Upper lobe of right lung (tissue), 1 donor: Measurements from ENCODE around the gene POMGNT1. TPM values are rescaled to one million over a fixed set of nuclear protein-coding genes. Genes with fewer than 3 reads are reported as not detected.
A peak's percentile ranks its signal among the peaks of the same experiment; 100 is the strongest.
"Not testable (repeated sequence)": the region's sequence is repeated elsewhere in the genome, so short reads cannot be mapped to it uniquely, and the experiment has no call there.

Experiments used
- ATAC-seq: fragments of 200-7000 bp; cut with Tn5 transposase; one replicate; pipeline ENCODE4 v1.9.1; 2020; ENCODE audit warnings: mild to moderate bottlenecking, moderate library complexity
- DNase-seq: peaks from one replicate; pipeline ENCODE4 v3.0.0-alpha.2; 2020
- H3K27ac ChIP-seq: fragments of 200-600 bp; one replicate; pipeline ENCODE4 v1.8.0; 2022
- H3K27me3 ChIP-seq: fragments of 200-600 bp; one replicate; pipeline ENCODE4 v1.8.0; 2022; ENCODE audit warnings: mild to moderate bottlenecking
- H3K36me3 ChIP-seq: fragments of 200-600 bp; one replicate; pipeline ENCODE4 v1.8.0; 2022
- H3K4me1 ChIP-seq: fragments of 200-600 bp; one replicate; pipeline ENCODE4 v1.8.0; 2022
- H3K4me3 ChIP-seq: fragments of 200-600 bp; one replicate; pipeline ENCODE4 v1.8.0; 2022; ENCODE audit warnings: mild to moderate bottlenecking
- H3K9me3 ChIP-seq: fragments of 200-600 bp; one replicate; pipeline ENCODE4 v1.8.0; 2022
- CTCF ChIP-seq: fragments of 200-600 bp; IDR thresholded peaks from one replicate; pipeline ENCODE4 v1.8.0; 2022; ENCODE audit warnings: antibody characterized with exemption
- intact Hi-C: fragments of 100-400 bp; cut with DNase I; formaldehyde crosslinking; loops from one replicate; pipeline ENCODE4 v1.11.0; 2022
- total RNA-seq: library from RNA; stranded (reverse); fragmentation: NEBNext Ultra II Directional; extraction: Animal tissue kit (Norgen Biotek cat#: 25700); gene quantifications from one replicate; pipeline ENCODE4 v1.2.1, GENCODE V29; 2021
- donor health status: DM: no; HTN: yes; CAD: no; lungs with severe emphysema.

The POMGNT1 gene
- total RNA-seq, 1 donor from 2014 or later, result 63.0 TPM

GRCh38 chr1:46242918-46243317 lies 44.7 kb upstream of the POMGNT1 start:
- no peak for TF ChIP-seq CTCF
- H3K9me3 ChIP-seq, result no peaks in the 10 kb centered on the region
- DNase-seq (no peak), ATAC-seq (no peak)
- H3K27ac ChIP-seq, result no peak overlapping the region
- H3K27me3 ChIP-seq, result no peaks in the 10 kb centered on the region
- H3K4me1 ChIP-seq, result peaks cover 9% of the 10 kb centered on the region
- no peak overlapping the region for H3K4me3 ChIP-seq
- intact Hi-C loops, result no loop called here
- H3K36me3 ChIP-seq, result no peaks in the 10 kb centered on the region

- H3K4me1 ChIP-seq, H3K27ac ChIP-seq, DNase-seq, H3K9me3 ChIP-seq, ATAC-seq, H3K36me3 ChIP-seq, H3K4me3 ChIP-seq, H3K27me3 ChIP-seq, intact Hi-C loops: not testable (repeated sequence)
Measured at GRCh38 chr1:46241733-46242132, 43.5 kb upstream of the POMGNT1 start.

GRCh38 chr1:46238865-46239264 lies 40.6 kb upstream of the POMGNT1 start:
- H3K4me1 ChIP-seq, ATAC-seq, H3K36me3 ChIP-seq, intact Hi-C loops, DNase-seq, H3K4me3 ChIP-seq, H3K27me3 ChIP-seq, H3K27ac ChIP-seq, H3K9me3 ChIP-seq: not testable (repeated sequence)

GRCh38 chr1:46236882-46237281 lies 38.6 kb upstream of the POMGNT1 start:
- Histone ChIP-seq H3K9me3 (no peaks in the 10 kb centered on the region), H3K27me3 (no peaks in the 10 kb centered on the region), H3K4me3 (no peak overlapping the region), H3K36me3 (no peaks in the 10 kb centered on the region), H3K27ac (no peak overlapping the region), H3K4me1 (no peaks in the 10 kb centered on the region)
- intact Hi-C loops, result no loop called here
- TF ChIP-seq CTCF, result no peak
- DNase-seq (no peak), ATAC-seq (no peak)

GRCh38 chr1:46231231-46231630 lies 33.0 kb upstream of the POMGNT1 start:
- H3K36me3 ChIP-seq, intact Hi-C loops, H3K9me3 ChIP-seq, H3K27me3 ChIP-seq, H3K4me1 ChIP-seq, ATAC-seq, DNase-seq, H3K4me3 ChIP-seq, H3K27ac ChIP-seq: not testable (repeated sequence)

- ATAC-seq (no peak), DNase-seq (no peak)
- Histone ChIP-seq H3K36me3 (no peaks in the 10 kb centered on the region), H3K9me3 (no peaks in the 10 kb centered on the region), H3K27me3 (no peaks in the 10 kb centered on the region), H3K4me1 (no peaks in the 10 kb centered on the region), H3K27ac (no peak overlapping the region), H3K4me3 (no peak overlapping the region)
- intact Hi-C loops, result no loop called here
- no peak for TF ChIP-seq CTCF
Measured at GRCh38 chr1:46224966-46225365, 26.7 kb upstream of the POMGNT1 start.

GRCh38 chr1:46223472-46223943 lies 25.3 kb upstream of the POMGNT1 start:
- Histone ChIP-seq H3K27me3 (no peaks in the 10 kb centered on the region), H3K36me3 (no peaks in the 10 kb centered on the region), H3K4me1 (no peaks in the 10 kb centered on the region), H3K27ac (no peak overlapping the region), H3K9me3 (no peaks in the 10 kb centered on the region), H3K4me3 (no peak overlapping the region)
- peak; percentile 93 for TF ChIP-seq CTCF
- intact Hi-C loops, result no loop called here
- DNase-seq (peak; percentile 70), ATAC-seq (peak; percentile 94)

- H3K4me3 ChIP-seq, DNase-seq: not testable (repeated sequence)
Measured at GRCh38 chr1:46223055-46223454, 24.8 kb upstream of the POMGNT1 start.

More at GRCh38 chr1:46223055-46223454, 24.8 kb upstream of the POMGNT1 start:
- H3K9me3 ChIP-seq, H3K27ac ChIP-seq, H3K27me3 ChIP-seq, H3K36me3 ChIP-seq, intact Hi-C loops, H3K4me1 ChIP-seq, ATAC-seq: not testable (repeated sequence)
